ENCODE results near the gene THEM4.

- no peak for TF ChIP-seq CTCF (IDR thresholded peaks at IDR 0.05)
- no peak for TF ChIP-seq USF1 (CRISPR knock-in tag; IDR thresholded peaks at IDR 0.05)
- TF ChIP-seq TCF7 (CRISPR knock-in tag; IDR thresholded peaks at IDR 0.05; ENCODE audit: low read depth): no peak
- no peak for TF ChIP-seq NFYB (CRISPR knock-in tag; conservative IDR thresholded peaks at IDR 0.05; ENCODE audit: low read depth)
- no peak for TF ChIP-seq MLX (CRISPR knock-in tag; IDR thresholded peaks at IDR 0.05)
Measured at GRCh38 chr1:151914076-151914475, 4.8 kb upstream of the THEM4 start.

Measured in WTC11 (cell line).